HG02943 (cell line): Measurements from ENCODE around the gene GABRP.
"Not testable (repeated sequence)": the region's sequence is repeated elsewhere in the genome, so short reads cannot be mapped to it uniquely, and the experiment has no call there.

Experiments
- ATAC-seq: cut with Tn5 transposase; IDR thresholded peaks from one replicate; pipeline ENCODE4 v1.9.1; 2021; ENCODE audit warnings: mild to moderate bottlenecking, low read depth, moderate library complexity; ENCODE audit not compliant: unreplicated experiment

The GABRP gene

DNA sequence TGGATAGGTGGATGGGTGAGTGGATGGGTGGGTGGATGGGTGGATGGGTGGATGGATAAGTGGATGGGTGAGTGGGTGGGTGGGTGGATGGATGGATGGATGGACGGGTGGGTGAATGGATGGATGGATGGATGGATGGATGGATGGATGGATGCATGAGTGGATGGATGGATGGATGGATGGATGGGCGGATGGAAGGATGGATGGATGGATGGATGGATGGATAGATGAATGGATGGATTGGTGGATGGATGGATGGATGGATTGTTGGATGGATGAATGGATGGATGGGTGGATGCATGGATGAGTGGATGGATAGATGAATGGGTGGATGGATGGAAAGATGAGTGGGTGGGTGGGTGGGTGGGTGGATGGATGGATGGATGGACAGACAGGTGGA, 29.0 kb upstream of the GABRP start:
- ATAC-seq: not testable (repeated sequence)

DNA sequence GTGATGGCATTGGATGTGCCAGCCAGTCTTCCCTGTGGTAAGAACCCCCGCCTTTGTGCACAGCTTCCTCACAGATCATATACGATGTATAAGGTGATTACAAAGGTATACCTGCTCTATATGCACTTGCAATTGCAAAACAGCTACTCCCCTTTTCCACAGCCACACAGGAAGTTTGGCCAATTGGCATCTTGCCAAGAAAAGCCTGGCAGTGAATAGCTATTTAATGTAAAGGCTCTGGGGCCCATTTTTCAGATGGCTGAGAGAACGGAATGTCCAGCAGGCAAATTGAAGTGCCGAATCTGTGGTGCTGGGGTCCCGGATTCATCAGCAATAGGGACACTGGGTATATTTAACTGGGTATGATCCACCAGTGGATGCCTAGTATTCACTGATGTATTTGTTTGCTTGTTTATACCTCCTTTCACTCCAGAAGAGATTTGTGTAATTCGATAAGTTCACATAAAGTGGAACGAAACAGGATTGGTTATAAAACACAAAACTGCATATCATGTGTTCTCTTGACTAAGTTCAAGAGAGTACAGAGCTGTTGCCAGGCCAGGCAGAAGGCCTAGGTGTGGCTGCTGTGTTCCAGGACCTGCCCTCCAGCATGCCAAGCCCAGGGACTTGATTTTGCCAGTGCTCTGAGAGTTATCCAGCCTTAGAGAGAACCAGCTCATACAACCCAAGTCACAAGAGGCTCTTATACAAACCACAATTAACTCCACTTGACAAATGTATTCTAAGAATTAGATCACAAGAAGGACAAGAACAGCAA, 27.7 kb upstream of the GABRP start:
- ATAC-seq: no peak

DNA sequence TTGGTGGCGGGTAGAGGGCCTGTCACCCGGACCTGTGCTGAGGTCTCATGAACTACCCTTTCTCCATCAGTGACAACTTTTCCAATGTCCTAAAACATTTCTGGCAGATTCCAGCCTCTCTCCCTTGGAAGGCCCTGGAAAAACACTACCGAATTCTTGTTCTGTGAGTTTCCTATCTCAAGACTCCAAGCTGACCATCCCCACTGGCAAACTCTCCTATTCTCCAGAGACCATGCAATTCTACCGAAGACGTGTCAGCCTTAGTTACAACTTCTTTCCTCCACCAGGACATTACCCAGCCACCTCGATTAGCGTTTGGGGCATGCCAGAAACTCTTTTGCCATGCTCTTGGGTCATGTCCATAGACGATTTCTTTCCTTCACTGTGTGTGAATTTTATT, 26.8 kb upstream of the GABRP start:
- no peak for ATAC-seq

DNA sequence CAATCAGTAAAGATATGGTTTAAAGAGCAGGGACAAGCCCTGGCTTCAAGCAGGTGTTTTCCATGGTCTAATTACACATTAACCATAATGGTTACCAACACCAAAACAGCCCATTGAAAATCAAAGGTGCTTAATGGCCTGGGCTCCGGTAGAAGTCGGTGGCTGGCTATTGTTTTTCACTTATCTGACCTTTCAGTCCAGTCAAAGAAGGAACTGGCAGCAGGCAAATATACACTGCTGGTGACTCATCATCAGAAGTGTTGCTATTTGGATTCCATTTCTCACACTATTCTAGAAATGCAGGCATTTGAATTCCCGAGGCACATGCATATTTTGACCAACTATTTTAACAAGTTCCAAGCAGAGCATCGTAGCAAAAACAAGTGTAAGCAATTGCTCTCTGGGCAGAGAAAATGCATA, 26.3 kb upstream of the GABRP start:
- peak; percentile 81 for ATAC-seq

DNA sequence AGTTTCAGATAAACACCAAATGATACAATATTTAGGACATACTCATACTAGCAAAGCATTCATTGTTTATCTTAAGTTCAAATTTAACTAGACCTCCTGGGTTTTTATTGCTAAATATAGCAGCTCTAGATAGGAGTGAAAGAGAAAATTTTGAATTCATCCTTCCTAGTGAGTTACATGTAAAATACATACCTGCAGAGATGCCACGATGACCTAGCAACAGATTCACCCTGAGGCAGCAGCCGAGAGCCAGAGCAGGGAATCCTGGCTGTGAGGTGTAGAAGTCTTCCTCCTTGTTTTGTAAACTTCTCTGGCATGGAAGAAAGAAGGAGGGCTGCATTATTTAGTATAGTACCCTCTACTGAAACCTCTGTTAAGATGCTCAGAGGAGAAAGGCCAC, 25.9 kb upstream of the GABRP start:
- peak; percentile 3 for ATAC-seq

DNA sequence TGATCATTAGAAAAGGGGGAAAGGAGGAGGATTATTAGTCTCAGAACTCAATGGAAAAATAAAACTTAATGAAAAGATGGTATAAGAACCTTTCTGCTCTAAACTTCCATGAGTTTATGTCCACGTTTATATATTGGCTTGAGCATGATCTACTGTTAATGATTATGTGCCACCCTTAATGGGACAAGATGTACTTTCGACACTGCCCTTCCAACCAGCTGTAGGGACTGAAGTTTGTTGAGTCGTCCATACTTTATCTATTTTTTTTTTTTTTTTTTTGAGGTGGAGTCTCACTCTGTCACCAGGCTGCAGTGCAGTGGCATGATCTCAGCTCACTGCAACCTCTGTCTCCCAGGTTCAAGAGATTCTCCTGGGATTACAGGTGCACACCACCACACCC, 25.0 kb upstream of the GABRP start:
- no peak for ATAC-seq

DNA sequence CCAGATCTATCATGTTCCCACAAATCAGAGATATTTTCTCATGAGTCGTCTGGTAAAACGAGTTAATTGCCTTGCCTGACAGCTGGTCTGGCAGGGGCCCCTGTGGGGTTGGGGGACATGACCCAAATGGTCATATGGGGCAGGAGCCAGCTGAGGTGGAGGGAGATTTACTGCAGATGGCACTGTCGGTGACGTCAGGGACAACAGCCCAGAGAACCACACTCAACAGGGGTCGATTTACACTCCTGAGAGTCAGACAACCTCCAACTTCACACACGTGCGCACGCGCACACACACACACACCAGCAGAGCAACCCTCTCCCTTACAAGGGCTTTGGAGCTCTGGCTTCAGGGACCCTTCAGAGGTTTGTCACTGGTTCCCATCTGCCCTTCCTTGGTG, 23.4 kb upstream of the GABRP start:
- no peak for ATAC-seq

GRCh38 chr5:170761048-170761707, 22.3 kb upstream of the GABRP start:
- no peak for ATAC-seq

DNA sequence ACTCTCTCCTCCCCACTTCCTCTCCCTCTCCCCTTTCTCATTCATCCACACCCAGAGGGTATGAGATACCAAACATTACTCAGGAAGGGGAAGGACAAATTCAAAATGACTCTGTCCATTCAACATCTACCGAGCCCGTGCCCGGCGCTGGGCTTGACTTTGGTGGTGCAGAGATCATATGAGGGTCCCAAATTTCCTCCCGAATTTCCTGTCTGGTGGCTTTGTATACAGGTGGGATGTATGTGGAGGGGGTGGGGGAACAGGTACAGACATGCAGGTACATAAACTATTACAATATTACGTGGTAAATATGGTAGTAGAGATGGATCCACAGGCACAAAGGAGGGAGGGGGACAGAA, 21.8 kb upstream of the GABRP start:
- ATAC-seq: no peak

DNA sequence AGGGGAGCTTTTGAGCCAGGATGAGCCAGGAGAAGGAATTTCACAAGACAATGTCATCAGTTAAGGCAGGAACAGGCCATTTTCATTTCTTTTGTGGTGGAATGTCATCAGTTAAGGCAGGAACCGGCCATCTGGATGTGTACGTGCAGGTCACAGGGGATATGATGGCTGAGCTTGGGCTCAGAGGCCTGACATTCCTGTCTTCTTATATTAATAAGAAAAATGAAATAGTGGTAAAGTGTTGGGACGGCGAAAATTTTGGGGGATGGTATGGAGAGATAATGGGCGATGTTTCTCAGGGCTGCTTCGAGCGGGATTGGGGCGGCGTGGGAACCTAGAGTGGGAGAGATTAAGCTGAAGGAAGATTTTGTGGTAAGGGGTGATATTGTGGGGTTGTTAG, 21.2 kb upstream of the GABRP start:
- not testable (repeated sequence) for ATAC-seq

DNA sequence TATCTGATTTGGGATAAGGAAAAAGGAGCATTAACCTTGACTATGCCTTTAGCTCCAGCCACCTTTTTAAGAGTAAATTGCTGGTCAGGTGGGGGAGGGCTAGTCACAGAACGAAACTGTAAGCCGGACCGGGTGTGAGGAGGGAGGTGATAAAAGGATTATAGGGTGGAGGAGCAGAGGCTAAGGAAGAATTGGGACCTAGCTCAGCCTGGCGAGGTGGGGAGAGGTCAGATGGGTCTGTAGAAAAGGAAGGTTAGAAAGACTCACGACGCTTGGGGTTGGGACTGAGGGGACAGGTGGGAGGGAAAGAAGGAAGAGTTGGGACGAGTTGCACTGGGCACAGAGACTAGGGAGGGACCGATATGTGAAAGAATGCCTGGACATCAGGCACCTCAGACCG, 17.7 kb upstream of the GABRP start:
- not testable (repeated sequence) for ATAC-seq

DNA sequence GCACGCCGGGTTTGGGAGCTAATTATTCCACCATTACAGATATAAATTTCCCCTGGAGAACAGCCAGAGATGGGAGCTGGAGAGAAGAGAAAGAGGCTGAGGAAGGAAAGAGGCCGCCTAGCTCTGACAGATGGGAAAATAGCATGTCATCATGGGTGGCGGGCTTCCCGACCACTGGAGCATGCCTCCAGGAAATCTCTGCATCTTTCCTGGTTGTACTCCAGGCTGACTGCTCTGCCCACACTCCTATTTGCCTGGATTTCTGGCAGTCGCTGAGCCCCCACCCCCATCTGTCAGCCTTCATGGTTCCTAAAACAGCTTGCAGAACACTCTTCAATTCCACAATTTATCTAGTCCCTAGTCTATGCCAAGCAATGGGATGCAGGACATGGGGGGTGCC, 14.3 kb upstream of the GABRP start:
- no peak for ATAC-seq

DNA sequence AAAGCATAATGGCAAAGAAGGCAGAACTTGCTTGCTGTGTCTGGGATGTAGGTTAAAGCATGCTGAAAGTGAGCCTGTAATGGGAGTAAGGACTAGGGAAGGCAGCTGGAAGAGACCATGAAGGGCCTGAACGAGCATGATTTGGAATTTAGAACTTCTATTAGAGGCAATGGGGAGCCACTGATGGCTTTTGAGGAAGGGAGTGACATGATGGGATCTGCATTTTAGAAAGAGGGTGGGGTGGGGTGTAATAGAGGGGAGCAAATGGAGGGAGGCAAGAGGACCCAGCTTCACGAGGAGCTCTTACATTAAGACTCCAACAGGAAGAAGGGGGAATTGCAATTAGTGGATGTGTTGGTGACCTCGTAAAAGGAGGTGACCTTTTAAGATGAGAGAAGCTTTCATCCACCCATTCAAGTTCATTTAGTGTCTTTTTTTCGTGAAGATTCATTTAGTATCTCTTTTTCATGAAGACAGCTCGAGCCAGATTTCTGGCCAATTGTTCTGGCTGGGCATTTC, 13.6 kb upstream of the GABRP start:
- no peak for ATAC-seq

- ATAC-seq: no peak
Measured at GRCh38 chr5:170771496-170771895, 12.0 kb upstream of the GABRP start.

DNA sequence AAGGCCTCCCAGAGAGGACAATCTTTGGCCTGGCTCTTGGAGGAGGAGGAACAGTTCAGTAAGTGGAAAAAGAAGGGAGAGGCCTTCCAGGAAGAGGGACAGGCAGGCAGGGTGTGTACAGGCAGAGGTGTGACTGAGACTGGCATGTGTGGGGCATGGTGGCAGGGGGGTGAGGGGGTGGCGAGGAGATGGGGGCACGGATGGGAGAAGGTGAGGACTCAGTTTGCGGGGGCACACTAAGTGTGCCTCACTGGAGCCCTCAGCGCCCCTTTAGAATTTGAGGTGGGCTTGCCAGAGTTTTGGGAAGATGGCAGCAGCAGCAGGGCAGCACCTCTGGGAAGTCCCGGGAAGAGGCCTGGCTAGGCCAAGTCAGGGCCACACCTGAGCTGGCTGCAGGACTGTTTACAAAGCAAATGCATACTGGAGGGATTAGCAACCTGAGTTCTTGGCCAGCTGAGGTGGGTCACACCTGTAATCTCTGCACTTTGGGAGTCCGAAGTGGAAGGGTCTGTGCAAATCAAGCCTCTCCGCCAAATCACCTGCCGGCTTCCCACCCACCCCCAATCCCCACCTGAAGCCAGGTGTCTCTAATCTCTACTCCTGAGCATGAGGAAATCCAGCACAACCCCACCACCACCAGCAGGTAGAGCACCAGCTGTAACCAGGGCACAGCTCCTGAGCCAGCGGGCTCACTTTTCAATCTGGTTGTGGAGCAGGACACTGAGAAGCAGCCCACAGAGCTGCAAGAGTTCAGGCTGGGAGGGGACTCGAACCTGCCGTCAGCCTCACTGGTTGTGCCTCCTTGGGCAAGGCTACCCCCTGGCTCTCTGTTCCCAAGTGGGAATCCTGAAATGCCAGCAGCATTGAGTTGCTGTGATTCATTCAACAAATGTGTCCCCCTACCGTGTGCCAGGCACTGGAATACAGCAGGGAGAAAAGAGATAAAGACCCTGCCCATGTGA, 10.2 kb upstream of the GABRP start:
- no peak for ATAC-seq

- no peak for ATAC-seq
Measured at GRCh38 chr5:170774831-170775230, 8.7 kb upstream of the GABRP start.

DNA sequence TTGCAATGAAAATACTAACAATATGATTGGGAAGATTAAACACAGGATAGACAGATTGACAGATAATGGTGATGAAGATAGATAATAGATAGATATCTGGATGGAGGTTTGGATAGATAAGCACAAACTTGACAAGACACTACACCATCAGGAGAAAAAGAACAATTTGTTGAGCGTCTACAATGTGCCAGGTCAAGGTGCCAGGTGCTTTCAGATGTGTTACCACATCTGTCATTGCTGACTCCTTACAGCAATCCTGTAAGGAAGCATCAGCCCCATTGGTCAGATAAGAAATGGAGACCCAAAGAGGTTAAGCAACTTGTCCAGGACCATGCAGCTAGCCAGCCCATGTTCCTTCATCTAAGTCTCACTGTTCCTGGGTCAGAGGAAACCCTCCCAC, 1.6 kb upstream of the GABRP start:
- ATAC-seq: no peak

GRCh38 chr5:170782438-170782837, 1.1 kb upstream of the GABRP start:
- no peak for ATAC-seq

GRCh38 chr5:170785416-170785815, 1.9 kb downstream of the GABRP start:
- ATAC-seq: no peak

DNA sequence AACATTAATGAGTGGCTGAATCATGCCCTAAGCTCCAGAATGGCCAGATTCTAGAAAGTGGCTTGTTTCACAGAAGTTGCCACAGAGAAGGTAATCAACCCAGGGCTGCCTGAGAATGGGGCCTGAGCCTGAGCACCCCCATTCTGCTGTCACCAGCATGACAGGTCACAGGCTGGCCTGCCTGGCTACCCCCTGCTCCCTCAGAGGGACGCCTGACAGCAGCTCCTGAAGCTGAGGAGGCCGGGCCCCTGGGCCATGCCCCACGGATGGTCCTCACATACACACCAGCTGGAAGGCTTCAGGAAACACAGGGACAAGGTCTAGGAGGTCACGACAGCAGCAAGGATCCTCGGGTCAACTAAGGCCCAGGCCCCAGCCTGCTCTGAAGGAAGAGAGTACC, 3.7 kb downstream of the GABRP start:
- ATAC-seq: no peak
